Measurements from ENCODE around the gene TIMP3. TPM values are rescaled to one million over a fixed set of nuclear protein-coding genes. Genes with fewer than 3 reads are reported as not detected.

TIMP3 gene
- polyA plus RNA-seq, 3 donors: 46.5 to 305 (median 262) TPM

DNA sequence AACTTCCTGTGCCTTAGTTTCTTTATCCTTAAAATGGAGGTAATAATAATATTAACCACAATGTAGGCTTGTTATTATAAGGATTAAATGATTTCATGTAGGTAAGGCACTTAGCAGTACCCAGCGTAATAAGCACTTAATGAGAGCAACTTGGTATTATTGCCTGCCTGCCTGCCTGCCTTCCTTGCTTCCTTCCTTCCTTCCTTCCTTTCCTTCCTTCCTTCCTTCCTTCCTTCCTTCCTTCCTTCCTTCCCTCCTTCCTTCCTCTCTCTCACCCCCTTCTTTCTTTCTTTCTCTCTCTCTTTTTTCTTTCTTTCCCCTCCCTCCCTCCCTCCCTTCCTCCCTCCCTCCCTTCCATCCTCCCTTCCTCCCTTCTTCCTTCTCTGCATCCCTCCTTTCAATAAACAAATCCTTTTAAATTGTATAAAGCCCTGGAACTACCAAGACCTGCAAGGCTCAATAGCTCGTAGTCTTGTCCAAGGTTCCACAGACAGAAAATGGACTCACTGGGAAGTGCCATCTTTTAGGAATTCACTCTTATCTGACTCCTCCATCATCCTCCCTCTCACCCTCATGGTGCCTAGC, 20.7 kb upstream of the TIMP3 start:
- 91 to 95% (median 94%) methylated on average over 2 of the region's 2 CpGs for WGBS, 3 donors
- H3K27ac ChIP-seq (ENCODE audit: low read depth, low read length): no peak overlapping the region

DNA sequence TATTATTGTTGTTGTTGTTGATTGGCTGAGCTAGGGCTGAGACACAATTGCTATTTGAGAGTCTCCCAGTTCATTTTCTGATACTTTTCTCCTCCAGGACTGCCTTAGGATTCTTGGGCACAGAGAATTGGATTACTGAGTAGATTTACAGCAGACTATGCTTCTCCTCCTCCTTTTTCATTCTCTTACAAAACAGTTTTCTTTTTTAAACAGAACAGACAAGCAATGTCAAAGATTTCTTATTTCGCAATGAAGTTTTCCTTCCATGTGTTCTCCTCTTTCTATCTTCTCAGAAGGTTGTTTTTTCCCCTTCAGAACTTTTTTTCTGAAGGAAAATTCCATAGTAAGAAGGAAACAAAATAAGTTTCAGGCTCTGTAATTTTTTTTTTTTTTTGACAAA, 19.8 kb upstream of the TIMP3 start:
- H3K27ac ChIP-seq (ENCODE audit: low read depth, low read length): no peak overlapping the region
- WGBS, 3 donors: 65 to 84% (median 71%) methylated on average over 1 of the region's 1 CpG

DNA sequence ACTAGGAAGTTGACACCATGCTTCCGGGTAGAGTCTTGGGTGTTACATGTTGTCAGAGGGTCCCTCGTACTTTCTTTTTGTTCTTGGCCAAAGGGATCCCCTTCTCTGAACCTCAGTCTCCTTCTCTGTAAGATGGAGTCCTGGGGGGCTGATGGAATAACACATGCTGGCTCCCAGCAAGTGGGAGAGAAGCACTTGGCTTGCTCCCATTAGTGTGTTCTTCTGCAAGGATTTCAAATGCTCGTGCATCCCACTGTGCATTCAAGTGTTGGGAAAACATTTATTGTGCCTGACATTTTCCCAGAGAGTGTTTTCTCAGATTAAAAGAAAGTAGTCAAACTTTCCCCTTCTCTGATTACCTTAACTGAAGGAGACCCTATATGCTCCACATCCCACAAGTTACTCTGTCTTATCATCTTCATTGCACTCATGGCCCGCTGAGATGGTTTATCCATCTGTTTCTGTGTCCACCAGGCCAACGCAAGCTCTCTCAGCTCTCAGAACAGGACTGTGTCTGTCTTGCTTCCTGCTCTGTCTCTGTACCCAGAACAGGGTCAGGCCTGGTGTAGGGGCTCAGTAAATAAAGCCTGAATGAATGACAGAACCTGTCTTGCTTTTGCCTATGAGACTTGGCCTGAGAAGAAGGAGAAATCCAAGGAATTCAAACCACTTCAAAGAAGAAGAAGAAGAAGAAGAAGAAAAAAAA, 16.0 kb upstream of the TIMP3 start:
- WGBS, 3 donors: 70 to 79% (median 76%) methylated on average over 5 of the region's 5 CpGs
- no peak overlapping the region for H3K27ac ChIP-seq (ENCODE audit: low read depth, low read length)

DNA sequence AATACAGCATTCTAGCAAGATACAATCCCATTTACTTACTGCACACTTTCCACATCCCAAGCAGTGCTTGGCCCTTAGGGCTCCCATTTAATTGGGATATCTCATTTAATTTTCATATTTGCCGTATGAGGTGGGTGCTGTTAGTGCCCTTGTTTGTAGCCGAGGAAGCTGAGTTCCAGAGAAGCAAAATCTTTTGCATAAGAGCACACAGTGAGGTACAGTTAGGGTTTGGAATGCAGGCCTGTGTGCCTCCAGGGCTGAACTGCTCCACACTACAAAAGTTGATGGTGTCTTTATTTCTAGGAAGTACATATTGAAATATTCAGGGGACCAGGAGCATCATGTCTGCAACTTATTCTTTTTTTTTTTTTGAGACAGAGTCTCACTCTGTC, 15.5 kb upstream of the TIMP3 start:
- H3K27ac ChIP-seq (ENCODE audit: low read depth, low read length): no peak overlapping the region
- 88 to 96% (median 92%) methylated on average over 2 of the region's 2 CpGs for WGBS, 3 donors

DNA sequence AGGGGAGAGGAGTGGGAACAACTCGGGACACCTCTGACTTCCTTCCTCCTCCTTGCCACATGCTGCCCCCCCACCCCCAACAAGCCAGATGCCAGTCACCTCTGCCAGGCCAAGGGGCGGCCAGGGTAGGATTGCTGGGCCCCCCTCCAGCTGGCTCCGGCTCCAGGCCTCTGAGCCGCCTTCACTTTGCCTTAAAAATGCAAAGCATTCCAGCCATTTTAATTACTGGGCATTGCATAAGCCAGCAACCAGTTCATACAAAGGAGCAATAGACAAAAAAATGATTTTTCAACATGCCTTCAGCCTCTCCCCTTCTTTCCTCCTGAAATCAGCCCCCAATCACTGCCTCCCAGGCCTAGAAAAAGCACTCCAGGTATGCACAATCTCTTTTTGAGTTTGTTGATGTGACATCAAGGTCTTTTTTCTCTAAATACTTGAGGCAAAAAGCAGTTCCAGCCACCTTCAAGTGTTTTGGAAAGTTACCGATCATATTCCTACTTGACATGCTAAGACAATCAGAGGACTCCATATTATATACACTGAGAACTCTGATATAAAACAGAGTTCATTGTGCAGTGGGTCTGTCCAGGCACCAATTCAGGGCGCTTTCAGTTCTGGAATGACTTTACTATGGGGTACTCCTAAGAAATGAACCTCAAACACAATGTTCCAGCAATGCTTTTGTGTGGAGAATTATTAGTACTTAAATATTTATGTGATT, 12.4 kb upstream of the TIMP3 start:
- WGBS, 3 donors: 45 to 68% (median 65%) methylated on average over 6 of the region's 6 CpGs

DNA sequence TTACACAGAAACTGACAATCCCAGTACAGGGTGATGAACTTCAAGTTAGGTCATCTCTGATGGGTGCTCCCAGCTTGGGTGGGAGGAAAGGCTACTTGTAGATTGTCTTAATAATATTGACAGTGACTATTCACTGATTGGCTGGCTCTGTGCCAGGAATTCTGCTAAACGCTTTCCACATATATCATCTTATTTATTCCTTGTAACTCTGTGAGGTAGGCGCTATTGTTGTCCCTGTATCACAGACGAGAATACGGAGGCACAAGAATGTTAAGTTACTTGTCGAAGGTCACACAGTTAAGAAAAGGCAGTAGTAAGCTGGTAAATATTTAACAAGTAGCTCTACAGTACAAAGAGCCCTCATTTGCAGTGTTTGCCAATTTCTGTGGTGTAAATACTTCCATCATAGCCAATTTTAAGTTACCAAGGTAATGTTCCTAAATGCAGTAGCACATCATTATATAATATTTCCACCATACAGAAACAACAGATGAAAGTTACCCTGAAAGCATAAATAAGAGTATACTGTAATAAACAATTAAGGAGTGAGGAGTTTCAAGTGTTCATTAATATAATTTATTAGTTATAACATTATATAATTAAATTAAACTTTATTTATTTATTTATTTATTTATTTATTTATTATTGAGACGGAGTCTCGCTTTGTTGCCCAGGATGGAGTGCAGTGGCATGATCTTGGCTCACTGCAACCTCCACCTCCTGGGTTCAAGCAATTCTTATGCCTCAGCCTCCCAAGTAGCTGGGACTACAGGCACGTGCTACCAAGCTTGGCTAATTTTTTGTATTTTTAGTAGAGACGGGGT, 11.5 kb upstream of the TIMP3 start:
- H3K27ac ChIP-seq (ENCODE audit: low read depth, low read length): no peak overlapping the region
- WGBS, 3 donors: 72 to 95% (median 92%) methylated on average over 9 of the region's 9 CpGs

More for the DNA sequence above, 12.4 kb upstream of the TIMP3 start:
- H3K27ac ChIP-seq (ENCODE audit: low read depth, low read length): no peak overlapping the region

DNA sequence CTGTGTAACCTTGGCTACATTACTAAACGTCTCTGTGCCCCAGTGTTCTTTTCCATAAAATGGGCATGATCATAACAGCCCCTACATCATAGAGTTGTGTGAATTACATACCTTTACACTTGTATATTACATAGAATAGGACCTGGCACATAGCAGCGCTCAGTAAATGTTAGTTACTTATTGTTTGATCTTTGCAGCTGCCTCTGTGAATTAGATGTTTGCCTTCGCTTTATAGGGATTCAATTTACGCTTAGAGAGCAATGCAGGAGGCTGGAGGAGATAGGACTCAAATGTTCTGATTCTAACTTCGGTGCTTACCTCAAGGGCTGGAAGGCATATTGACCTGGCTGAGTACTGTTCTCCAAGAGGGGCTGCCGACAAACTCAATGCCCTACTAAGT, 10.4 kb upstream of the TIMP3 start:
- 82 to 92% (median 90%) methylated on average over 6 of the region's 6 CpGs for WGBS, 3 donors
- H3K27ac ChIP-seq (ENCODE audit: low read depth, low read length): no peak overlapping the region

DNA sequence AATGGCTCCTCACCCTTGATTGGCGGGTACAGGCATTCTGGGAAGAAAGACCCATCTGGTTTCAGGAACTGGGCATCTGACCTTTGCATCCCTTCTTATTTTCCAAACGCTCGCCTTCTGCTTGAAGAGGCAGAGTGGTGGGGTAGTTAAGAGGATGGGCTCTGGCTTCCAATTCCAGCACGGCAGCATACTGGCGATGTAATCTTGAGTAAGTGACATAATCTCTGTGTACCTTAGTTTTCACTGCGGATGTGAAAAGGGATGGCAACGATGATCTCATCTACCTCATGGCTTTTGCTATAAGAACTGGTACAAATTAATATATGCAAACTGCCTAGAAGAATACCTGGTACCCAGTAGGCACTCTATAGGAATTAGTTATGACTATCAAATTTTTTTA, 10.0 kb upstream of the TIMP3 start:
- no peak overlapping the region for H3K27ac ChIP-seq (ENCODE audit: low read depth, low read length)
- 85 to 95% (median 90%) methylated on average over 7 of the region's 7 CpGs for WGBS, 3 donors

DNA sequence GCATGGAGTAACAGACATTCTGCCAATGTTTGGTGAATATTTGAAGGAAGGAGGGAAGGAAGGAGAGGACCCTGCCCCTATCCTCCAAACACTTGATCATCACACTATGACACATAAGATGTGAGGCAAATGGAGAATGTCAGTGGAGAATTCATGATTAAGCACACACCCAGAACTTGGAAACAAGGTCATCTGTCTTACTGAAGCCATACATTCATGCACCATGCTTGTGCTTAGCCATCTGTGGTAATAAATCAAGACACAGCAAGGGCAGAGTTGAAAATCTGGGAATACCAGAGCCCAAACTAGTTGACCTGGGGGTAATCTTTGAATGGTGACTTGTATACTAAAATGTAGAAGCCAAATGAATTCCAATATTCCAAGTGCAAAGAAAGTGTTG, 7.9 kb upstream of the TIMP3 start:
- no peak overlapping the region for H3K27ac ChIP-seq (ENCODE audit: low read depth, low read length)

DNA sequence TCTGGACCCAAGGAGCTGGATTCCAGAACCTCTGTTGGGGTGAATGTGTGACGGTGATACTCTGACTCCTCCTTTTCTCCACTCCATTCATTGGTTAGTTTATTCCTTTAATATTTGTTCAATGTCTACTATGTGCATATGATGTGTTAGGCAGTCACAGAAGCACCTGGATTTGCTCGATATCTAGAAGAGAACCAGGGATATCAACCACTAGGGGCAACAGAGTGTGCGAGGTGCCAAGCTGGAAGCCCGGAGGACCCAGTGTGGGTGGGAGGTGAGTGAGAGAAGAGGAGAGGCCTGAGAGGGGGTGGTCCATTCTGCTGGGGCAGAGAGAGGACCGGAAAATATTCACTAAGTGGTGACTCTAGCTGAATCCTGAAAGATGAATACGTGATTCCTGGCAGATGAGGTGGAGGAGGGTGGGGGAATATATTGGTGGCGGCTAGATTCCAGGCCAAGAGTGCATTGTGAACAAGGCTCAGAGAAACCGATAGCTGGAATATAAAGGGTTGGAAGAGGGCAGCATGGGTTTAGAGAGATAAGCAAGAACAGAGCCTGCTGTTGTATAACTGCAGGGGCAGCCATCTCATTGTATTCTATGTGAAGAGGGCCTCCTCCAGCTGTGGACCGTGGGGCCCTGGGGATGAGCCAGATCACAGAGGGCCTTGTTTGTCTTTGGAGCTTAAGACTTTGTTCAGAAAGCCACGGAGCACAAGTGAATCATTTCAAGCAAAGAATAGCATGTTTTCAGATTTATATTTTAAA, 6.9 kb upstream of the TIMP3 start:
- WGBS, 3 donors: 71 to 85% (median 83%) methylated on average over 10 of the region's 10 CpGs
- no peak overlapping the region for H3K27ac ChIP-seq (ENCODE audit: low read depth, low read length)

DNA sequence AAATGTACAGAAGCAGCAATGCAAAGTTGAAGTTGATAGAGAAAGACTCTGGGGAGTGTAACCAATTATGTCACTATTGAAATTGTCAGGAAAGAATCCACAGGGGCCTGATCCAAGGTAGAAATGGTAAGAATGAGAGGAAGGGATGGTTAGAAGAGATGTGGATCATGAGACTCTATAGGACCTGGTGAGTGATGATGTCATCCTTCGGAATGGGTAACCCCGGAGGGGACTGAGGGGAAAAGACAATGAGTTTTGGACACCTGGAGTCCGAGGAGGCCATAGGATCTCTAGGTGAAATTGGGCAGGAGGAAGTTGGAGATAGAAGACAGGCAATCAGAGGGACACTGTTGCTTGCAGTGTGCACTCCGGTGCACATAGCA, 6.3 kb upstream of the TIMP3 start:
- WGBS, 3 donors: 82 to 97% (median 93%) methylated on average over 4 of the region's 4 CpGs
- H3K27ac ChIP-seq (ENCODE audit: low read depth, low read length): no peak overlapping the region

DNA sequence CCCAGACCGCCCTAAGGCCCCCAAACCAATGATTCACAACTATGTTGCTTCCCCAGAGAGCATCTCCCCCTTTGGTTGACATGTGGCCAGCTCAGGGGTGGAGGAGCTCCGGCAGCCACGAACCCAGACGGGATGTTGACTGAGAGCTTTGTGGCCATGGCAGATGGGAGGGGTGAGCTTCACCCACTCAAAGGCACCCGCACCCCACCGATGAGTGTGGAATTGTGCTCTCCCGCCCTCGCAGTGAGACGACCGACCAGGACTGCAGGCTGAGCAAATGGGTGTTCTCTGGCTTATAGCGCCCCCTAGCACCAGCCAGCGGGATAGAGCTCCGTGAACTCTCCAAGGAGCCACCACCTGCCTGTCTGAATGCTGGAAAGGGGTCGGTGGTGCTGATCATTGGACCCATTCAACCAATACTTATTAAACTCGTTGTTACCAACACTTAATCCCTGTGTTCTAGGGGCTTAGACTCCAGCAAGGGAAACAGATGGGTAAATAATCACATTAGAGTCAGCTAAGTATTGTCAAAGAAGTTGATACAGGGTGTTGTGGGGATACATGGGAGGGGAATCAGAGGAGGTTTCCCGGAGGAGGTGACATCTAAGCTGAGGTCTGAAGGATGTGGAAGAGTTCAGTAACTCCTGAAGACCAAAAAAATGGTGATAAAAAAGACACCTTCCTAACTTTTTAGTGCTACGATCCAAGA, 4.5 kb upstream of the TIMP3 start:
- WGBS, 3 donors: 9 to 16% (median 12%) methylated on average over 17 of the region's 17 CpGs

DNA sequence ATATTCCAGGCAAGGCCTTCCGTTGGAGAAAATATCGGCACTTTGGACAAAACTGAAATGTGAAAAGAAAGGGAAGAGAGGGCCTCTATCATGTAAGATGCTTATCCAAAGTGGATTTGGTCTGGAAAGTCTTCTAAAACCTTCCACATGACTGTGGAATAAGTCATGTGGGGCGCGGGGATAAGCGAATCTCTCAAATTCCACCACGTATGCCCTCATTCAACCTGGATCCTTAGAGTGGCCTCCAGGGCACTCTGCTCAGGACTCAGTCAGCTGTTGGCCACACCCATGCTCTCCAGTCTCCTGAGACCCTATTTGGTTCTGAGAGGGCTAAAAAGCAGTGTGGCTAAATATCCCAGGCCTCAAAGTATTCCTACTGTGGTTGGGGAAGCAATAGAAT, 2.0 kb upstream of the TIMP3 start:
- no peak overlapping the region for H3K27ac ChIP-seq (ENCODE audit: low read depth, low read length)
- WGBS, 3 donors: 87 to 97% (median 94%) methylated on average over 6 of the region's 6 CpGs

More for the DNA sequence above, 4.5 kb upstream of the TIMP3 start:
- no peak overlapping the region for H3K27ac ChIP-seq (ENCODE audit: low read depth, low read length)

DNA sequence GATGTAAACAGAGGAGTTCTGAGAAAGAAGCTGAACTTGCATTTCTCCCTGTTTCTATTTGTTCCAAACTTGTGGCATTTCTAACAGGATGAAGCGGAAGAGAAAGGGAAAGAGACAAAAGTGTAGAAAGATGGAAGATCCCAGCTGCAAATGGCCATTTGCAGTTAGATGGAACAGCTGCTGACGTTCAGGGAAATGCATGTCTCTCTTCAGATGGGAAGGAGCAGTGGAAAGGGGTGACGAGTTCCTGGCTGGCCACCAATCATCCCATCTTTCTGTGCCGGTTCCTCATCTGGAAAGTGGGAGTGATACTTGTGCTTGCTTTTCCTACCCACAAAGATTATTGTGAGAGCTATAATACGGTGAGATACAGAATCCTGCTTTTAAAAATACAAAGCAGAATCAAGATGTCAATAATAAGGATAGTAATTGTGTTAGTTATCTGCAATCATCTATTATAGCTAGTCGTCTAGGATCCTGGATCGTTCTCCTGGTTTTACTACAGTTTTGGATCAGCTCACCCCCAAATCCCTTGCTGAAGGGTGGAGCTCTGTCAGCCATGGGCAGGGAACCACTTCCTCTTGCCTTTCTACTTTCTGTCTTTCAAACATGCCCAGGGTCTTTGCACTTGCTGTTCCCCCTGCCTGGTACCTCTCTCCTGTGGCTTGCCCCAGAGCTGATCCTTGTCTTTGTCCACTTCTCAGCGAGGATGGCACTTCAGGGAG, 1.2 kb upstream of the TIMP3 start:
- WGBS, 3 donors: 55 to 66% (median 58%) methylated on average over 8 of the region's 8 CpGs
- peak overlapping the region; percentile 88 for H3K27ac ChIP-seq (ENCODE audit: low read depth, low read length)

DNA sequence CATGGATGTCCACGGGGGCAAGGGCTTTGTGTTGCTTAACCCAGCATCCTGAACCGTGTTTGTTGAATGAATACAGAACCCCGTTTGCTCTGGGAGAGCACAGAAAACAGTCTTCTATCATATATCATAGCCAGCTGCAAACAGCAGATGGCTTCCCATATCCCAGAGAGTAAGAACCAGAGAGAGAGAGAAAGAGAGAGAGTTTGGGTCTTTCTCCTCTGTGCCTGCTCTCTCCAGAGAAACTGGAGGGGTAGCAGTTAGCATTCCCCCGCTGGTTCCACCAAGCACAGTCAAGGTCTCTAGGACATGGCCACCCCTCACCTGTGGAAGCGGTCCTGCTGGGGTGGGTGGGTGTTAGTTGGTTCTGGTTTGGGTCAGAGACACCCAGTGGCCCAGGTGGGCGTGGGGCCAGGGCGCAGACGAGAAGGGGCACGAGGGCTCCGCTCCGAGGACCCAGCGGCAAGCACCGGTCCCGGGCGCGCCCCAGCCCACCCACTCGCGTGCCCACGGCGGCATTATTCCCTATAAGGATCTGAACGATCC, 440 bp upstream of the TIMP3 start:
- 9 to 16% (median 16%) methylated on average over 21 of the region's 21 CpGs for WGBS, 3 donors
- peak overlapping the region; percentile 88 for H3K27ac ChIP-seq (ENCODE audit: low read depth, low read length)

DNA sequence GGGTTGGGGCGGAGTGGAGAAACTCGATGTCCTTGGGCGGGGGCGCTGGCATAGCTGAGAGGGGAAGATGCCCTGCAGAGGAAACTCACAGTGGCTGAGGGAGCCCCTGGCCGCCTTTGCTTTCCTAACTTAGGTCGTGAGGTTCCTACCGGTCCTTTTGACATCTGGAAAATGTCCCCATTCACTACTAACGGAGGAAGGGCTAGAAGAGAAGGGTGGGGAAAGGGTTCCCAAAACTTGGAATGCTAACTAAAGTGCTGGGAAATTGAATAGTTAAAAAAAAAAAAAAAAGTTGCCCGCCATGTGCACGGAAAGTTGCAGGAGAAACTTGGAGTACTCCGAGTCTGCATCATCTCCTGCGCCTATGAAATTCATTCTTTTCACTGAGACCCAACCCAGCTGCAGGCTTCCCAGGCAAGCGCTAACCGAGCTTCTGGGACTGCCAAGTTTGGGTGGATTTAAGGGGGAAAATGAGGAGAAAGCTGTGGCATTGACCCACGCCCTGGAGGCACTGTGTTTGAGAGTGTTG, 796 bp downstream of the TIMP3 start:
- H3K27ac ChIP-seq (ENCODE audit: low read depth, low read length): no peak overlapping the region
- WGBS, 3 donors: 2 to 7% (median 7%) methylated on average over 14 to 15 of the region's 15 CpGs

Measured in adipose tissue (tissue), 3 donors.